Epithelial cell of umbilical artery (primary cell): Measurements from ENCODE around the gene SYNE1. TPM values are rescaled to one million over a fixed set of nuclear protein-coding genes. Genes with fewer than 3 reads are reported as not detected.

Experiments
- total RNA-seq: library from RNA; depleted of rRNA; stranded (reverse); fragments of >200 nt; gene quantifications from 2 replicates; pipeline ENCODE4 v1.2.3, GENCODE V29; 2014

The SYNE1 gene, protein sequence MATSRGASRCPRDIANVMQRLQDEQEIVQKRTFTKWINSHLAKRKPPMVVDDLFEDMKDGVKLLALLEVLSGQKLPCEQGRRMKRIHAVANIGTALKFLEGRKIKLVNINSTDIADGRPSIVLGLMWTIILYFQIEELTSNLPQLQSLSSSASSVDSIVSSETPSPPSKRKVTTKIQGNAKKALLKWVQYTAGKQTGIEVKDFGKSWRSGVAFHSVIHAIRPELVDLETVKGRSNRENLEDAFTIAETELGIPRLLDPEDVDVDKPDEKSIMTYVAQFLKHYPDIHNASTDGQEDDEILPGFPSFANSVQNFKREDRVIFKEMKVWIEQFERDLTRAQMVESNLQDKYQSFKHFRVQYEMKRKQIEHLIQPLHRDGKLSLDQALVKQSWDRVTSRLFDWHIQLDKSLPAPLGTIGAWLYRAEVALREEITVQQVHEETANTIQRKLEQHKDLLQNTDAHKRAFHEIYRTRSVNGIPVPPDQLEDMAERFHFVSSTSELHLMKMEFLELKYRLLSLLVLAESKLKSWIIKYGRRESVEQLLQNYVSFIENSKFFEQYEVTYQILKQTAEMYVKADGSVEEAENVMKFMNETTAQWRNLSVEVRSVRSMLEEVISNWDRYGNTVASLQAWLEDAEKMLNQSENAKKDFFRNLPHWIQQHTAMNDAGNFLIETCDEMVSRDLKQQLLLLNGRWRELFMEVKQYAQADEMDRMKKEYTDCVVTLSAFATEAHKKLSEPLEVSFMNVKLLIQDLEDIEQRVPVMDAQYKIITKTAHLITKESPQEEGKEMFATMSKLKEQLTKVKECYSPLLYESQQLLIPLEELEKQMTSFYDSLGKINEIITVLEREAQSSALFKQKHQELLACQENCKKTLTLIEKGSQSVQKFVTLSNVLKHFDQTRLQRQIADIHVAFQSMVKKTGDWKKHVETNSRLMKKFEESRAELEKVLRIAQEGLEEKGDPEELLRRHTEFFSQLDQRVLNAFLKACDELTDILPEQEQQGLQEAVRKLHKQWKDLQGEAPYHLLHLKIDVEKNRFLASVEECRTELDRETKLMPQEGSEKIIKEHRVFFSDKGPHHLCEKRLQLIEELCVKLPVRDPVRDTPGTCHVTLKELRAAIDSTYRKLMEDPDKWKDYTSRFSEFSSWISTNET (N-terminal part only)
- total RNA-seq: 52.9 and 66.4 TPM in 2 replicates

DNA sequence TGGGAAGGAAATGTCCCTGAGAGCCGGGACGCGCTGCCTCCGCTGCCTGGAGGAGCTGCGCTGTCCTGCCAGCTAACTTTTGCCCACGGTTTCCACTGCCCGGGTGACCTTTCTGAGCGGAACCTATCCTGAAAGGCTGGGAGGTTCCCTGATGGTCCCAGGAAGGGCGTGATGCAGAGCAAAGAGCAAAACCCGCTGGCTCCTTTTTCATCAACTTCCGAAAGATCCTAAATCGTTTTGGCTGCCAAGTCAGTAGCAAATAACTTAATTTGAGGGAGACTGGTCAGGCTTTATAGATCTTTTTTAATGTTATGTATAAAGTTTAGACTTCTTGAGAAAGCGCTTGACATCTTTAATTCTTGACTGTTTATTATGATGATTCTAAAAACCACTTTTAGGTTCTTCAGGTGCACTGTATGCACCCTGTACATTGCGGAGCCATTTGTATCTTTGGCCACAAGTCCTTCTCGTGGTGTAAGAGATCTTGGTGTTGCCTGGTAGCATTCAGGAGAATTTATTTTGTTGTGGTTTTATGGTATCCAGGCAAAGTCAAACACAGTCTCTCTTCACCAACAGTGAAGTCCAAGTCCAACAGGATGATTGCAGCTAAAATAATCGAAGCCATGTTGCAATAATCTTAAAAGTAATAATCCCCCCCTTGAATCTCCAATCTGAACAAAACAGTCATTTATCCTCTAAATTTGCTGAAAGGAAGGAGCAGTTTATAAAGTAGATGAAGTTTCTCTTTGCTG, at the start of gene SYNE1:
SYNE1 (minus strand) TSS at position 67 of the 752 bp plus-strand sequence. CDS start 9,031 bp downstream, outside the sequence.

Other genes starting within 250 kb of the SYNE1 start
- 127 and 133 TPM in 2 replicates for gene MYCT1, start 60.5 kb upstream of the SYNE1 start, total RNA-seq
- 0.32 and 0.91 TPM in 2 replicates for gene VIP, start 113.4 kb upstream of the SYNE1 start, total RNA-seq